K562 (cell line): ENCODE results near the gene CCDC9. TPM values are rescaled to one million over a fixed set of nuclear protein-coding genes. Genes with fewer than 3 reads are reported as not detected.

Source experiments
- BCLAF1 ChIP-seq, 2 experiments: fragments of 450-650 bp in 1 of 2; IDR thresholded peaks; 2 replicates each; pipeline ENCODE4 v1.6.1; 2011 to 2017; ENCODE audit warnings: low read depth in 2 of 2, antibody characterized with exemption in 1 of 2, borderline replicate concordance in 1 of 2, low read length in 1 of 2, mild to moderate bottlenecking in 1 of 2, mixed read lengths in 1 of 2; ENCODE audit not compliant: control insufficient read depth in 1 of 2
- CCAR2 ChIP-seq: fragments of 200-400 bp; formaldehyde crosslinking; IDR thresholded peaks from 2 replicates; pipeline ENCODE4 v1.6.1; 2017; ENCODE audit warnings: mild to moderate bottlenecking, low read depth, low read length
- CSDE1 ChIP-seq, 2 experiments: fragments of 450-650 bp; IDR thresholded peaks; 2 replicates each; pipeline ENCODE4 v1.6.1; 2016; ENCODE audit warnings: mild to moderate bottlenecking in 1 of 2
- GABPB2 ChIP-seq: fragments of 250-450 bp; sonication (Bioruptor Pico); conservative IDR thresholded peaks from 2 replicates; pipeline ENCODE4 v1.5.1; 2021; ENCODE audit warnings: mild to moderate bottlenecking
- HIVEP1 ChIP-seq: fragments of 250-450 bp; sonication (Bioruptor Pico); IDR thresholded peaks from 2 replicates; pipeline ENCODE4 v1.4.0; 2020; ENCODE audit warnings: mild to moderate bottlenecking
- KAT8 ChIP-seq: fragments of 450-650 bp; IDR thresholded peaks from 2 replicates; pipeline ENCODE4 v1.6.1; 2016; ENCODE audit warnings: low read depth, mild to moderate bottlenecking
- MTA1 ChIP-seq: fragments of 450-650 bp; IDR thresholded peaks from 2 replicates; pipeline ENCODE4 v1.6.1; 2017; ENCODE audit warnings: borderline replicate concordance
- MTA2 ChIP-seq: fragments of 450-650 bp; IDR thresholded peaks from 2 replicates; pipeline ENCODE4 v1.6.1; 2016; ENCODE audit warnings: low read depth
- NCOA4 ChIP-seq: fragments of 450-650 bp; IDR thresholded peaks from 2 replicates; pipeline ENCODE4 v1.6.1; 2018; ENCODE audit warnings: mild to moderate bottlenecking; ENCODE audit not compliant: partially characterized antibody
- POLR2A ChIP-seq: fragments of 450-650 bp; conservative IDR thresholded peaks from 2 replicates; pipeline ENCODE4 v1.6.1; 2016
- THRAP3 ChIP-seq: fragments of 450-650 bp; IDR thresholded peaks from 2 replicates; pipeline ENCODE4 v1.6.1; 2016; ENCODE audit warnings: mild to moderate bottlenecking, inconsistent platforms, borderline replicate concordance
- VEZF1 ChIP-seq: fragments of 200-800 bp; sonication (Bioruptor generic); IDR thresholded peaks from 2 replicates; pipeline ENCODE4 v1.6.1; 2017; ENCODE audit warnings: missing genetic modification characterization, missing compliant biosample characterization
- ZNF407 ChIP-seq: fragments of 450-650 bp; IDR thresholded peaks from 2 replicates; pipeline ENCODE4 v1.6.1; 2016; ENCODE audit warnings: low read depth
- ZNF740 ChIP-seq, 3 experiments: fragments of 200-800 bp in 1 of 3; sonication (Bioruptor generic) in 1 of 3; sonication (generic) in 1 of 3; formaldehyde crosslinking in 1 of 3; IDR thresholded peaks; 2 replicates each; pipeline versions ENCODE4 v1.6.1 to v1.8.0; 2016 to 2022; ENCODE audit warnings: mild to moderate bottlenecking in 2 of 3, missing compliant biosample characterization in 2 of 3, missing genetic modification characterization in 2 of 3, missing genetic modification reagents in 1 of 3
- polyA plus RNA-seq, 8 experiments: library from polyadenylated mRNA; depleted of rRNA in 4 of 8; stranded (reverse) in 5 of 8; unstranded in 3 of 8; fragments of >200 nt; fragmentation: Nextera tagmentation in 2 of 8; fragmentation: Illumina TruSeq in 1 of 8; extraction: Ambion mirVana in 2 of 8; extraction: Trizol in 1 of 8; gene quantifications; 2 replicates each; pipeline versions ENCODE4 v1.2.1 to v1.2.3, GENCODE V29; 2011 to 2014; ENCODE audit warnings: inconsistent platforms in 1 of 8, missing spikeins in 1 of 8
- total RNA-seq, 7 experiments: library from RNA; depleted of rRNA in 6 of 7; stranded (reverse); fragments of >200 nt in 6 of 7; fragmentation: Illumina TruSeq in 2 of 7; extraction: Trizol in 2 of 7; gene quantifications; 2 replicates each; pipeline versions ENCODE4 v1.2.1 to v1.2.3, GENCODE V29; 2011 to 2021; ENCODE audit warnings: low replicate concordance in 1 of 7

The CCDC9 gene
- total and polyA plus RNA-seq, 9 of the 15 experiments (the other 6 are each of a cell fraction or from before 2014, with no cell fraction given): 0.23 to 38.6 (median 8.4) TPM

- TF ChIP-seq MTA1 (0 out of 2 replicates have a peak, but pooled peaks have one; percentile 38), MTA2 (peak; percentile 54), ZNF407 (no peak), THRAP3 (peak; percentile 87), KAT8 (0 out of 2 replicates have a peak, but pooled peaks have one; percentile 6), GABPB2 (CRISPR knock-in tag) (0 out of 2 replicates have a peak, but pooled peaks have one; percentile 23), ZNF740 (CRISPR knock-in tag; IDR thresholded peaks at IDR 0.05) (no peak), ZNF740 (tag; IDR thresholded peaks at IDR 0.05) (0 out of 4 replicates have a peak, but pooled peaks of 1 of the 2 experiments have one; percentile 55), VEZF1 (CRISPR knock-in tag) (peak; percentile 59; the same call in 1 of the 2 replicates), HIVEP1 (0 out of 2 replicates have a peak, but pooled peaks have one; percentile 70), CCAR2 (no peak), CSDE1 (IDR thresholded peaks at IDR 0.05) (peak in 1 of 2 experiments; percentile 68; a peak in 1 of 4 replicates), POLR2A (peak; percentile 71; the same call in 1 of the 2 replicates), BCLAF1 (IDR thresholded peaks at IDR 0.05; ENCODE audit: borderline replicate concordance in 1 of 2, control insufficient read depth in 1 of 2, low read depth in 2 of 2, low read length in 1 of 2) (peak in 1 of 2 experiments; percentile 46; a peak in 1 of 4 replicates), NCOA4 (peak; percentile 88)
These were observed 13.0 kb upstream of the CCDC9 start (continued) for GRCh38 chr19:47243364-47243775.
